Measurements from ENCODE around the gene TNNI3K. TPM values are rescaled to one million over a fixed set of nuclear protein-coding genes. Genes with fewer than 3 reads are reported as not detected.

TNNI3K gene
- 0.69 TPM in 1 of 2 replicates, not detected in the other for total RNA-seq (ENCODE audit: low replicate concordance)
- long read RNA-seq, result 0 reads

GRCh38 chr1:74235153-74235552 is at the start of gene TNNI3K:
Gene TNNI3K, plus strand, starts transcription at chr1:74235387. Its CDS starts 65 bp downstream, at chr1:74235452.
- no peak within 1 kb of the TSS for H3K27ac Mint-ChIP-seq
- H3K4me3 Mint-ChIP-seq, result no peak within 1 kb of the TSS
- no peak for DNase-seq (ENCODE audit: extremely low spot score, unreplicated experiment)
- no peaks in the 10 kb centered on the region for H3K9me3 Mint-ChIP-seq
- no peaks in the 10 kb centered on the region for H3K36me3 Mint-ChIP-seq
- TF ChIP-seq, protein P1, sequence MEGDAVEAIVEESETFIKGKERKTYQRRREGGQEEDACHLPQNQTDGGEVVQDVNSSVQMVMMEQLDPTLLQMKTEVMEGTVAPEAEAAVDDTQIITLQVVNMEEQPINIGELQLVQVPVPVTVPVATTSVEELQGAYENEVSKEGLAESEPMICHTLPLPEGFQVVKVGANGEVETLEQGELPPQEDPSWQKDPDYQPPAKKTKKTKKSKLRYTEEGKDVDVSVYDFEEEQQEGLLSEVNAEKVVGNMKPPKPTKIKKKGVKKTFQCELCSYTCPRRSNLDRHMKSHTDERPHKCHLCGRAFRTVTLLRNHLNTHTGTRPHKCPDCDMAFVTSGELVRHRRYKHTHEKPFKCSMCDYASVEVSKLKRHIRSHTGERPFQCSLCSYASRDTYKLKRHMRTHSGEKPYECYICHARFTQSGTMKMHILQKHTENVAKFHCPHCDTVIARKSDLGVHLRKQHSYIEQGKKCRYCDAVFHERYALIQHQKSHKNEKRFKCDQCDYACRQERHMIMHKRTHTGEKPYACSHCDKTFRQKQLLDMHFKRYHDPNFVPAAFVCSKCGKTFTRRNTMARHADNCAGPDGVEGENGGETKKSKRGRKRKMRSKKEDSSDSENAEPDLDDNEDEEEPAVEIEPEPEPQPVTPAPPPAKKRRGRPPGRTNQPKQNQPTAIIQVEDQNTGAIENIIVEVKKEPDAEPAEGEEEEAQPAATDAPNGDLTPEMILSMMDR (conservative IDR thresholded peaks at IDR 0.05), result no peak
- H3K4me1 Mint-ChIP-seq (ENCODE audit: unreplicated experiment), result no peaks in the 10 kb centered on the region
- no peaks in the 10 kb centered on the region for H3K27me3 Mint-ChIP-seq

- Mint-ChIP-seq H3K9me3 (no peaks in the 10 kb centered on the region), H3K27me3 (no peaks in the 10 kb centered on the region), H3K4me1 (ENCODE audit: unreplicated experiment) (peaks cover under 1% of the 10 kb centered on the region), H3K36me3 (no peaks in the 10 kb centered on the region), H3K4me3 (no peak overlapping the region), H3K27ac (no peak overlapping the region)
- TF ChIP-seq, protein P1 (conservative IDR thresholded peaks at IDR 0.05), result no peak
- DNase-seq (ENCODE audit: extremely low spot score, unreplicated experiment), result no peak
Measured at GRCh38 chr1:74193908-74194307, 41.3 kb upstream of the TNNI3K start.

- TF ChIP-seq, protein P1 (conservative IDR thresholded peaks at IDR 0.05), result no peak
- Mint-ChIP-seq H3K4me3 (no peak overlapping the region), H3K36me3 (no peaks in the 10 kb centered on the region), H3K4me1 (ENCODE audit: unreplicated experiment) (peaks cover 7% of the 10 kb centered on the region), H3K27me3 (no peaks in the 10 kb centered on the region), H3K9me3 (no peaks in the 10 kb centered on the region), H3K27ac (no peak overlapping the region)
- DNase-seq (ENCODE audit: extremely low spot score, unreplicated experiment), result no peak
Measured at GRCh38 chr1:74195339-74195738, 39.8 kb upstream of the TNNI3K start.

DNA sequence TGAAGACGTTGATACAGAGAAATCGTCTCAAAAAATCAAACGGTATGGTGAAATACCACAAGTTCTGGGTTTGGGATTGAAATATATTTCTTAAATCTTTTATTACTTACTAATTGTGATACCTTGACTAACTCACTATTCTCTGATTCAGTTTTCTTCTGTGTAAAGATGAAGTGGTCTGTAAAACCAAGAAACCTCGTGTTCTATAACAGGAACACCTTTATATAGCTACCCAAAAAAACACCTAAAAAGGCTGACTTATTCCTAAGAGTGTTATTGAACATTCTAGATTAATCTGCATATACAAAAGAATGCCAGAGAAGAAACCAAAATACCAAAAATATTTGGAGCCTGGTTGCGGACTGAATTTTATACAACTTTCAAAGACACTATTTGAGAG is 37.9 kb upstream of the TNNI3K start:
- Mint-ChIP-seq H3K36me3 (no peaks in the 10 kb centered on the region), H3K27ac (peak overlapping the region; percentile 95), H3K4me3 (peak overlapping the region; percentile 89)

GRCh38 chr1:74197657-74198552 is 37.3 kb upstream of the TNNI3K start, which contains the start of the genes FPGT and LRRIQ3:
Gene FPGT, plus strand, starts transcription at chr1:74198242. Its CDS starts 37 bp downstream, at chr1:74198279.
Gene LRRIQ3, minus strand, starts transcription at chr1:74198176. Its CDS starts 14,492 bp downstream, at chr1:74183684.
- TF ChIP-seq, protein P1 (conservative IDR thresholded peaks at IDR 0.05), result no peak
- no peaks in the 10 kb centered on the region for H3K27me3 Mint-ChIP-seq
- H3K4me1 Mint-ChIP-seq (ENCODE audit: unreplicated experiment), result peaks cover 7% of the 10 kb centered on the region

More for the DNA sequence above, 37.9 kb upstream of the TNNI3K start:
- Mint-ChIP-seq H3K27me3 (no peaks in the 10 kb centered on the region), H3K9me3 (no peaks in the 10 kb centered on the region), H3K4me1 (ENCODE audit: unreplicated experiment) (peaks cover 7% of the 10 kb centered on the region)
- TF ChIP-seq, protein P1 (conservative IDR thresholded peaks at IDR 0.05), result no peak
- no peak for DNase-seq (ENCODE audit: extremely low spot score, unreplicated experiment)

More at GRCh38 chr1:74197657-74198552, 37.3 kb upstream of the TNNI3K start, which contains the start of the genes FPGT and LRRIQ3:
- DNase-seq (ENCODE audit: extremely low spot score, unreplicated experiment), result peak; percentile 94
- H3K4me3 Mint-ChIP-seq, result peak within 1 kb of the TSS; percentile 89
- H3K36me3 Mint-ChIP-seq, result no peaks in the 10 kb centered on the region
- H3K9me3 Mint-ChIP-seq, result no peaks in the 10 kb centered on the region
- H3K27ac Mint-ChIP-seq, result peak within 1 kb of the TSS; percentile 95
